PC-3 (cell line): ENCODE measurements around the gene OTX2. TPM values are rescaled to one million over a fixed set of nuclear protein-coding genes. Genes with fewer than 3 reads are reported as not detected.

ENCODE experiments used
- ATAC-seq: fragments of 200-7000 bp; cut with Tn5 transposase; 2 replicates; pipeline ENCODE4 v1.9.1; 2020; ENCODE audit warnings: mild to moderate bottlenecking, moderate library complexity
- BruUV-seq: library from RNA; stranded (reverse); fragments of 400-500 nt; replicated peaks from 2 replicates; lab custom pipeline; 2021; lab: Mats Ljungman, UMichigan
- CTCF ChIA-PET: fragments of 300-600 bp; sonication (Branson Sonifier 250); formaldehyde crosslinking; loops from one replicate; lab custom pipeline; 2022; ENCODE audit warnings: antibody characterized with exemption; lab: Charles Lee
- POLR2A ChIA-PET: fragments of 300-600 bp; sonication (Branson Sonifier 250); formaldehyde crosslinking; loops from one replicate; lab custom pipeline; 2022; ENCODE audit warnings: antibody characterized with exemption; ENCODE audit not compliant: unreplicated experiment; lab: Charles Lee
- DNase-seq: peaks from one replicate; pipeline ENCODE4 v3.0.0-alpha.2; 2015
- H2AFZ ChIP-seq: fragments of 300-600 bp; sonication (generic); 2 replicates; pipeline ENCODE4 v1.6.0; 2016; ENCODE audit warnings: antibody characterized with exemption, low read length
- H3F3A ChIP-seq: fragments of 300-600 bp; sonication (generic); one replicate; pipeline ENCODE4 v1.6.0; 2017; ENCODE audit warnings: antibody characterized with exemption, low read length, control low read depth, mild to moderate bottlenecking; ENCODE audit not compliant: unreplicated experiment
- H3K27ac ChIP-seq: fragments of 300-600 bp; sonication (generic); 2 replicates; pipeline ENCODE4 v1.5.1; 2016; ENCODE audit warnings: mild to moderate bottlenecking, low read length
- H3K27me3 ChIP-seq: fragments of 300-600 bp; sonication (generic); 2 replicates; pipeline ENCODE4 v1.6.1; 2016; ENCODE audit warnings: low read length, mixed read lengths
- H3K36me3 ChIP-seq: fragments of 300-600 bp; sonication (generic); 2 replicates; pipeline ENCODE4 v1.6.1; 2016; ENCODE audit warnings: low read depth, mixed run types, low read length, mixed read lengths
- H3K4me1 ChIP-seq: fragments of 300-600 bp; sonication (generic); 2 replicates; pipeline ENCODE4 v1.5.1; 2016; ENCODE audit warnings: low read length; ENCODE audit not compliant: insufficient read depth
- H3K4me2 ChIP-seq: fragments of 300-600 bp; sonication (generic); 2 replicates; pipeline ENCODE4 v1.6.0; 2016; ENCODE audit warnings: low read length
- H3K4me3 ChIP-seq: fragments of 300-600 bp; sonication (generic); 2 replicates; pipeline ENCODE4 v1.5.1; 2016; ENCODE audit warnings: mild to moderate bottlenecking, low read length, mixed read lengths
- H3K79me2 ChIP-seq: fragments of 300-600 bp; sonication (generic); 2 replicates; pipeline ENCODE4 v1.6.1; 2017; ENCODE audit warnings: low read length, mixed read lengths
- H3K9ac ChIP-seq: fragments of 300-600 bp; sonication (generic); 2 replicates; pipeline ENCODE4 v1.6.0; 2016; ENCODE audit warnings: mild to moderate bottlenecking, low read length
- H3K9me2 ChIP-seq: fragments of 300-600 bp; sonication (generic); replicated peaks from 2 replicates; pipeline ENCODE4 v1.6.1; 2016; ENCODE audit warnings: mixed run types, low read length, mixed read lengths
- H3K9me3 ChIP-seq: fragments of 300-600 bp; sonication (generic); 2 replicates; pipeline ENCODE4 v1.6.1; 2016; ENCODE audit warnings: low read length, mixed read lengths
- H4K20me1 ChIP-seq: fragments of 300-600 bp; sonication (generic); 2 replicates; pipeline ENCODE4 v1.6.1; 2016; ENCODE audit warnings: low read length, mixed read lengths
- CTCF ChIP-seq: fragments of 300-600 bp; sonication (generic); conservative IDR thresholded peaks from 2 replicates; pipeline ENCODE4 v1.5.1; 2017; ENCODE audit warnings: antibody characterized with exemption, low read depth, mild to moderate bottlenecking, low read length
- EZH2 ChIP-seq: fragments of 300-600 bp; sonication (generic); IDR thresholded peaks from one replicate; pipeline ENCODE4 v1.6.1; 2017; ENCODE audit warnings: antibody characterized with exemption, mild to moderate bottlenecking, low read length; ENCODE audit not compliant: unreplicated experiment
- EZH2phosphoT487 ChIP-seq: fragments of 300-600 bp; sonication (generic); IDR thresholded peaks from 2 replicates; pipeline ENCODE4 v1.6.1; 2018; ENCODE audit warnings: mild to moderate bottlenecking, antibody characterized with exemption, low read length, borderline replicate concordance
- intact Hi-C: fragments of 100-400 bp; cut with micrococcal nuclease; formaldehyde crosslinking; loops from 2 replicates; pipeline ENCODE4 v1.9.0; 2023
- total RNA-seq: library from RNA; depleted of rRNA; stranded (reverse); fragments of >200 nt; gene quantifications from 2 replicates; pipeline ENCODE4 v1.2.3, GENCODE V29; 2014

Gene OTX2
- total RNA-seq, 1 experiment from 2014 or later = not detected

DNA sequence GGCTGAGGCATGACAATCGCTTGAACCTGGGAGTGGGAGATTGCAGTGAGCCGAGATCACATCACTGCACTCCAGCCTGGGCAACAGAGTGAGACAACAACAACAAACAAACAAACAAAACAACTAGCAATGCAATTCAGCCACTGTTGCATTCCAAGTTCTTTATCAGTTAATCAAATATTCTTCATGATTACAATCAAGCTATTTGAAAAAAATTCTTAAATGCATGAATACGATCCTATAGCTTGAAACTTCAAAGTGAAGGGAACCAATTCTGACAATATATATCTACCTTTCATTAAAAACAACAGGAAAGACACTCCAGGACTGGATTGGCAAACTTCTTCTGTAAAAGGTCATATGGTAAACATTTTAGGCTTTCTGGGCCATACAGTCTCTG lies 31.3 kb upstream of the OTX2 start:
- ChIA-PET POLR2A (no interaction called here), CTCF (no interaction called here)
- Histone ChIP-seq H4K20me1 (no peaks in the 10 kb centered on the region), H3K4me3 (no peak overlapping the region), H3K4me2 (no peak overlapping the region), H3K9ac (no peak overlapping the region), H3K9me2 (no peaks in the 10 kb centered on the region), H3K27me3 (peaks cover 89% of the 10 kb centered on the region), H3K4me1 (no peaks in the 10 kb centered on the region), H3K27ac (no peak overlapping the region), H3F3A (no peaks in the 10 kb centered on the region), H3K36me3 (no peaks in the 10 kb centered on the region), H3K79me2 (no peaks in the 10 kb centered on the region), H3K9me3 (no peaks in the 10 kb centered on the region), H2AFZ (no peak overlapping the region)
- DNase-seq = no peak
- no peak for TF ChIP-seq EZH2
- ATAC-seq = no peak
- intact Hi-C loops = no loop called here
- BruUV-seq = no TSS peak

- no peaks in the 10 kb centered on the region for H4K20me1 ChIP-seq
- no peaks in the 10 kb centered on the region for H3K36me3 ChIP-seq
- BruUV-seq = no TSS peak
- POLR2A ChIA-PET = no interaction called here
- H3K4me1 ChIP-seq = no peaks in the 10 kb centered on the region
- TF ChIP-seq EZH2phosphoT487 (no peak), CTCF (no peak), EZH2 (no peak)
- no peak overlapping the region for H2AFZ ChIP-seq
- no peak overlapping the region for H3K27ac ChIP-seq
- H3K4me3 ChIP-seq = no peak overlapping the region
- H3K27me3 ChIP-seq = peaks cover 85% of the 10 kb centered on the region
- DNase-seq (no peak), ATAC-seq (no peak)
- no peaks in the 10 kb centered on the region for H3K9me2 ChIP-seq
- H3K79me2 ChIP-seq = no peaks in the 10 kb centered on the region
- H3F3A ChIP-seq = no peaks in the 10 kb centered on the region
- no peak overlapping the region for H3K9ac ChIP-seq
- H3K9me3 ChIP-seq = no peaks in the 10 kb centered on the region
- intact Hi-C loops = no loop called here
- H3K4me2 ChIP-seq = no peak overlapping the region
- CTCF ChIA-PET = no interaction called here
These were observed 29.9 kb upstream of the OTX2 start for GRCh38 chr14:56840221-56840620.

- DNase-seq = no peak
- Histone ChIP-seq H3K27ac (no peak overlapping the region), H2AFZ (no peak overlapping the region), H3K4me1 (no peaks in the 10 kb centered on the region), H3K27me3 (peaks cover 66% of the 10 kb centered on the region), H3K4me2 (no peak overlapping the region), H3K4me3 (no peak overlapping the region), H4K20me1 (no peaks in the 10 kb centered on the region), H3F3A (no peaks in the 10 kb centered on the region), H3K9me2 (no peaks in the 10 kb centered on the region), H3K36me3 (no peaks in the 10 kb centered on the region), H3K9me3 (no peaks in the 10 kb centered on the region), H3K9ac (no peak overlapping the region), H3K79me2 (no peaks in the 10 kb centered on the region)
- ChIA-PET POLR2A (no interaction called here), CTCF (no interaction called here)
- no peak for TF ChIP-seq EZH2
- no peak for TF ChIP-seq CTCF
- no peak for TF ChIP-seq EZH2phosphoT487
- no peak for ATAC-seq
- no TSS peak for BruUV-seq
- intact Hi-C loops = no loop called here
These were observed 18.9 kb upstream of the OTX2 start for GRCh38 chr14:56829151-56829550.
